ENCODE data around the gene FCHSD1. TPM values are rescaled to one million over a fixed set of nuclear protein-coding genes. Genes with fewer than 3 reads are reported as not detected.

The FCHSD1 gene
- total RNA-seq, 1 experiment from 2014 or later, result 23.1 TPM

DNA sequence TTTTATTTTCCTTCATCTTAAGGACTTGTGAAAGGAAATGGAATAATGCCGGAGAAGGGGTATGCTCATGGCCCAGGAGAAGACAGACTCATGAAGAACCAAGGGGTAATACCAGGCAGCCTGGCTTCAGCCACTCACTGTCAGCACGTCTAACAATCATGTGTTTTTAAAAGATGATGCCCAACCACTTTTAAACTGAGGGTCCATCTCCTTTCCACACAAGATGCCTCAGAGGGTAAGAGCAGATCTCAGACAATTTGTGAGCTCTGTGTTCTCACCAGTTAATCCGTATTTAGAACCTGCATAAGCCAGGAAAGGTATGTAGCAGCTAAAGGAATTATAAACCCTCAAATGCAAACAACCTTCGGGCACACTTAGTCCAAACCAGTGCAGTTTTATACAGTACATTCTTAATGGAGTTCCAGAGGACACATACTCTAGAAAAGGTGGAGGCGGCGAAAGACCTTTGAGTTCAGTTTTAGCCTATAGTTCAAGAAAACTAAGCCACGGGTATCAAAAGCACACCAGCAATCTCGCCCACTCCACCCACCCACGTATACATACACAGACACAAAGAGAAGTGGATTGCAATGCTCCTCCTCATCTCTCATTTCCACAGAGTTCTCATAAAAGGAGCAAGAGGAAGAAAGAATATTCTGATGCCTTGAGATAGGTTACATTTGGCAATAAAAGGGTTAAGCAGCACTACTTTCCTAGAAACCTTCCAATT, 35.1 kb downstream of the FCHSD1 start:
- peak overlapping the region in 1 of 3 experiments; percentile 5; a peak in 1 of 7 replicates for H3K27ac Mint-ChIP-seq
- no peak overlapping the region for H2BK15ac ChIP-seq (ENCODE audit: low read depth, low read length)
- no peaks in the 10 kb centered on the region for H3K79me1 ChIP-seq (ENCODE audit: insufficient read depth, low read depth, low read length, poor library complexity, severe bottlenecking)
- no peak overlapping the region for H2BK20ac ChIP-seq (ENCODE audit: low read depth, low read length, poor library complexity, severe bottlenecking)
- no peaks in the 10 kb centered on the region for H3K23me2 ChIP-seq (ENCODE audit: insufficient read length, low read depth, low read length, poor library complexity, severe bottlenecking)
- no peak overlapping the region for H3K23ac ChIP-seq (ENCODE audit: insufficient read length, low read depth, low read length)
- H4K91ac ChIP-seq (ENCODE audit: insufficient read length, low read depth, low read length), result no peak overlapping the region
- no peak overlapping the region for H2AK5ac ChIP-seq (ENCODE audit: insufficient read length, low read length)
- no peaks in the 10 kb centered on the region for H4K20me1 ChIP-seq (ENCODE audit: control insufficient read depth, insufficient read depth, insufficient read length)
- H3K27me3 ChIP-seq (ENCODE audit: insufficient read depth, low read length), result no peaks in the 10 kb centered on the region
- H4K5ac ChIP-seq (ENCODE audit: insufficient read length, low read depth, low read length), result no peak overlapping the region
- peaks cover 43 to 53% of the 10 kb centered on the region in 2 experiments for H3K4me1 Mint-ChIP-seq
- no CpG with 5 or more reads among the region's 9 CpGs for WGBS (ENCODE audit: extremely low coverage, insufficient read length, low lambda C conversion rate)
- no peak overlapping the region for H2BK12ac ChIP-seq (ENCODE audit: insufficient read length, low read depth, low read length)
- H3K4me3 Mint-ChIP-seq, result peak overlapping the region; percentile 91 to 98; a peak in 4 of 5 replicates
- no peak overlapping the region for H3K4ac ChIP-seq (ENCODE audit: low read depth, low read length)
- no peak overlapping the region for H4K8ac ChIP-seq (replicated peaks; ENCODE audit: insufficient read length, low read depth, low read length)
- no peak overlapping the region for H2BK5ac ChIP-seq (ENCODE audit: insufficient read length, low read length)
- H3K27ac ChIP-seq (ENCODE audit: insufficient read length, low read depth, low read length), result no peak overlapping the region
- H2AFZ ChIP-seq (ENCODE audit: low read length), result no peak overlapping the region
- H3K9me3 Mint-ChIP-seq, result peaks cover 0 to 3% of the 10 kb centered on the region in 2 experiments; a peak in 1 of 5 replicates
- no peak overlapping the region for H3K56ac ChIP-seq (ENCODE audit: insufficient read length, low read depth, low read length)
- H3K14ac ChIP-seq (ENCODE audit: insufficient read depth, low read length), result no peak overlapping the region
- H3K36me3 Mint-ChIP-seq (ENCODE audit: insufficient read depth in 1 of 3, low read depth in 3 of 3), result peaks cover 0 to 15% (median 8%) of the 10 kb centered on the region in 3 experiments; a peak in 4 of 7 replicates
- DNase-seq, result no peak
- no peaks in the 10 kb centered on the region for H3K9me3 ChIP-seq (ENCODE audit: control insufficient read depth, low read depth, low read length)
- H3K18ac ChIP-seq (ENCODE audit: insufficient read length, low read depth, low read length), result no peak overlapping the region
- no peak overlapping the region for H3K9ac ChIP-seq (ENCODE audit: extremely low read depth, insufficient read length, low read length)
- H2BK120ac ChIP-seq (ENCODE audit: low read depth, low read length, poor library complexity, severe bottlenecking), result no peak overlapping the region
- no peak overlapping the region for H3K4me2 ChIP-seq (ENCODE audit: insufficient read depth, insufficient read length, low read length)
- no peaks in the 10 kb centered on the region for H3K27me3 Mint-ChIP-seq (ENCODE audit: low read depth)
- H3K79me2 ChIP-seq (ENCODE audit: insufficient read depth, low read length), result peaks cover 15% of the 10 kb centered on the region; the same call in 1 of the 2 replicates
- no peak overlapping the region for H3T11ph ChIP-seq (ENCODE audit: low read length)
- H3K4me1 ChIP-seq (ENCODE audit: insufficient read depth, low read length), result peaks cover 2% of the 10 kb centered on the region
- TF ChIP-seq, protein P1, sequence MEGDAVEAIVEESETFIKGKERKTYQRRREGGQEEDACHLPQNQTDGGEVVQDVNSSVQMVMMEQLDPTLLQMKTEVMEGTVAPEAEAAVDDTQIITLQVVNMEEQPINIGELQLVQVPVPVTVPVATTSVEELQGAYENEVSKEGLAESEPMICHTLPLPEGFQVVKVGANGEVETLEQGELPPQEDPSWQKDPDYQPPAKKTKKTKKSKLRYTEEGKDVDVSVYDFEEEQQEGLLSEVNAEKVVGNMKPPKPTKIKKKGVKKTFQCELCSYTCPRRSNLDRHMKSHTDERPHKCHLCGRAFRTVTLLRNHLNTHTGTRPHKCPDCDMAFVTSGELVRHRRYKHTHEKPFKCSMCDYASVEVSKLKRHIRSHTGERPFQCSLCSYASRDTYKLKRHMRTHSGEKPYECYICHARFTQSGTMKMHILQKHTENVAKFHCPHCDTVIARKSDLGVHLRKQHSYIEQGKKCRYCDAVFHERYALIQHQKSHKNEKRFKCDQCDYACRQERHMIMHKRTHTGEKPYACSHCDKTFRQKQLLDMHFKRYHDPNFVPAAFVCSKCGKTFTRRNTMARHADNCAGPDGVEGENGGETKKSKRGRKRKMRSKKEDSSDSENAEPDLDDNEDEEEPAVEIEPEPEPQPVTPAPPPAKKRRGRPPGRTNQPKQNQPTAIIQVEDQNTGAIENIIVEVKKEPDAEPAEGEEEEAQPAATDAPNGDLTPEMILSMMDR (conservative IDR thresholded peaks at IDR 0.05), result no peak
